Osteoblast (primary cell): ENCODE results near the gene PTPRN2. TPM values are rescaled to one million over a fixed set of nuclear protein-coding genes. Genes with fewer than 3 reads are reported as not detected.

Source experiments
- DNase-seq: peaks from one replicate; pipeline ENCODE4 v3.0.0; 2011; ENCODE audit warnings: low spot score, mixed read lengths; ENCODE audit not compliant: insufficient read length; ENCODE audit errors: missing footprints
- H2AFZ ChIP-seq: 2 replicates; pipeline ENCODE4 v1.6.0; 2011; ENCODE audit warnings: mild to moderate bottlenecking, low read length
- H3K27ac ChIP-seq: 2 replicates; pipeline ENCODE4 v1.5.1; 2011; ENCODE audit warnings: mild to moderate bottlenecking, low read depth, low read length, moderate library complexity
- H3K27me3 ChIP-seq: 2 replicates; pipeline ENCODE4 v1.6.0; 2012; ENCODE audit warnings: mild to moderate bottlenecking, control low read depth, inconsistent platforms, low read length, moderate library complexity; ENCODE audit not compliant: insufficient read depth
- H3K36me3 ChIP-seq: 2 replicates; pipeline ENCODE4 v1.5.1; 2011; ENCODE audit warnings: mild to moderate bottlenecking, low read length, control low read depth, moderate library complexity; ENCODE audit not compliant: insufficient read depth
- H3K4me1 ChIP-seq: 2 replicates; pipeline ENCODE4 v1.5.1; 2011; ENCODE audit warnings: mild to moderate bottlenecking, low read length, control low read depth, moderate library complexity; ENCODE audit not compliant: insufficient read depth
- H3K4me2 ChIP-seq: 2 replicates; pipeline ENCODE4 v1.6.0; 2011; ENCODE audit warnings: mild to moderate bottlenecking, low read length; ENCODE audit not compliant: insufficient read depth
- H3K4me3 ChIP-seq: fragments of 200-600 bp; sonication (generic); 3 replicates; pipeline ENCODE4 v1.5.1; 2012; ENCODE audit warnings: mild to moderate bottlenecking, low read length, inconsistent platforms; ENCODE audit not compliant: insufficient read depth
- H3K79me2 ChIP-seq: 2 replicates; pipeline ENCODE4 v1.6.0; 2012; ENCODE audit warnings: mild to moderate bottlenecking, low read length, control low read depth, inconsistent platforms; ENCODE audit not compliant: insufficient read depth
- H3K9me3 ChIP-seq: 2 replicates; pipeline ENCODE4 v1.5.1; 2011; ENCODE audit warnings: low read depth, low read length, control low read depth
- H4K20me1 ChIP-seq: 2 replicates; pipeline ENCODE4 v1.6.0; 2012; ENCODE audit warnings: mild to moderate bottlenecking, low read length, control low read depth; ENCODE audit not compliant: insufficient read depth
- total RNA-seq: library from RNA; depleted of rRNA; stranded (reverse); fragments of >200 nt; gene quantifications from 2 replicates; pipeline ENCODE4 v1.2.3, GENCODE V29; 2012
- TF ChIP-seq, protein P1 (sequence below): IDR thresholded peaks from 2 replicates; pipeline ENCODE4 v1.5.1; 2011; ENCODE audit warnings: mild to moderate bottlenecking, low read depth, low read length, moderate library complexity; ENCODE audit errors: extremely low read depth

The PTPRN2 gene
- total RNA-seq, 1 donor = 0.36 TPM

DNA sequence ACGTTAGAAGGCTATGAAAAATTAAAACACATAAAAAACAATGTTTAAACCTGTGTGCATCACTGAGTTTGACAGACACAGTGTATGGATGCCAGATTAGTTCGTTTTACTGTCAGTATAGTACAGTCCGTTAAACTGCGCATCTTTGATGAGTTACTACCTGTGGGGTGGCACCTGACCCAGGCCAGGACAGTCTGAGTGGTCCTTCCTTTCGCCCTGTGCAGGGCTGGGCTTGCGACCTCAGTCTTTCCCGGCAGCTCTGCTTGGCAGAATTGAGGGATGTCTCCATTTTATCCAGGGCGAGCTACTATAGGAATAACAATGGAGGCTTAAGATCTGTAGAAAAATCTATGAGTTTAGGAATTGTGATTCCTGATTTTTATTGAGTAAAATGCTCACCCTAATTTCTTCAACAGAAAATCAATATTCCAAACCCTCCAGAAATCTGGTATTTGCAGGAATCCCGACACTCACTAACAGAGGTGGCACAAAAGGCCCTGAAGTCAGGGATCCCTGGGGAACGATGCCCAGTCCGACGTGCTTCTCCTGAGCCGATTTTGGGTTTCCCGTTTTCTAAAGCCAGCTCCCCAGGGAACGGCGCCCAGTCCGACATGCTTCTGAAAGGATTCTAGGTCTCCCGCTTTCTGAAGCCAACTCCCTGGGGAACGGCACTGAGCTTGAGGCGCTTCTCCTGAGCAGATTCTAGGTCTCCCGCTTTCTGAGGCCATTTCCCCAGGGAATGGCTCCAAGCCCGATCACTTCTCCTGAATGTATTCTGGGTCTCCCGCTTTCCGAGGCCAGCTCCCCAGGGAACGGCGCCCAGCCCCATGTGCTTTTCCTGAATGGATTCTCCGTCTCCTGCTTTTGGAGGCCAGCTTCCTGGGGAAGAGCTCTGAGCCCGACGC lies 873.2 kb downstream of the PTPRN2 start:
- no peaks in the 10 kb centered on the region for H3K36me3 ChIP-seq
- TF ChIP-seq, protein P1, sequence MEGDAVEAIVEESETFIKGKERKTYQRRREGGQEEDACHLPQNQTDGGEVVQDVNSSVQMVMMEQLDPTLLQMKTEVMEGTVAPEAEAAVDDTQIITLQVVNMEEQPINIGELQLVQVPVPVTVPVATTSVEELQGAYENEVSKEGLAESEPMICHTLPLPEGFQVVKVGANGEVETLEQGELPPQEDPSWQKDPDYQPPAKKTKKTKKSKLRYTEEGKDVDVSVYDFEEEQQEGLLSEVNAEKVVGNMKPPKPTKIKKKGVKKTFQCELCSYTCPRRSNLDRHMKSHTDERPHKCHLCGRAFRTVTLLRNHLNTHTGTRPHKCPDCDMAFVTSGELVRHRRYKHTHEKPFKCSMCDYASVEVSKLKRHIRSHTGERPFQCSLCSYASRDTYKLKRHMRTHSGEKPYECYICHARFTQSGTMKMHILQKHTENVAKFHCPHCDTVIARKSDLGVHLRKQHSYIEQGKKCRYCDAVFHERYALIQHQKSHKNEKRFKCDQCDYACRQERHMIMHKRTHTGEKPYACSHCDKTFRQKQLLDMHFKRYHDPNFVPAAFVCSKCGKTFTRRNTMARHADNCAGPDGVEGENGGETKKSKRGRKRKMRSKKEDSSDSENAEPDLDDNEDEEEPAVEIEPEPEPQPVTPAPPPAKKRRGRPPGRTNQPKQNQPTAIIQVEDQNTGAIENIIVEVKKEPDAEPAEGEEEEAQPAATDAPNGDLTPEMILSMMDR = no peak
- H3K27ac ChIP-seq = no peak overlapping the region
- no peak overlapping the region for H3K4me2 ChIP-seq
- DNase-seq = no peak
- no peaks in the 10 kb centered on the region for H3K27me3 ChIP-seq
- no peak overlapping the region for H2AFZ ChIP-seq
- no peaks in the 10 kb centered on the region for H4K20me1 ChIP-seq
- no peaks in the 10 kb centered on the region for H3K79me2 ChIP-seq
- no peaks in the 10 kb centered on the region for H3K4me1 ChIP-seq
- H3K4me3 ChIP-seq = no peak overlapping the region
- H3K9me3 ChIP-seq = no peaks in the 10 kb centered on the region

DNA sequence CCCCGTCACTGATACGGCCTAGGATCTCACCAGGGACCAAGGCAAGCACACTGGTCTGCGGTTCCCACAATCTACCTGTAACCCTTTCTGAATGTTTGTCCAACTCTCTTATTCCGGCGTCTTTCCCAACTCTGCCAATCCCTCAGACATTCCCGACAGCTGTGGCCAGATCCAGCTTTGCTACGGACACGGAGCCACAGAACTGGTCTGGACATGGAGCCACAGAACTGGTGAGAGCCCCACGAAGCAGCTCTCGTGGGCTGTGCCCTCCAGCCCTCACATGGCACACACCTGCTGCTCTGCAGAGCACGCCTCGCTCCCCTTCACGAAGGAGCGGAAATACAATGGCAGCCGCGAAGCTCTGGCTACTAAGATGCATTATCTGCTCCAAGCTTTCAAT lies 874.0 kb downstream of the PTPRN2 start:
- no peaks in the 10 kb centered on the region for H3K9me3 ChIP-seq
- H3K27ac ChIP-seq = no peak overlapping the region
- H3K4me2 ChIP-seq = no peak overlapping the region
- no peaks in the 10 kb centered on the region for H3K27me3 ChIP-seq
- H2AFZ ChIP-seq = no peak overlapping the region
- TF ChIP-seq, protein P1 = no peak
- H3K79me2 ChIP-seq = no peaks in the 10 kb centered on the region
- H4K20me1 ChIP-seq = no peaks in the 10 kb centered on the region
- H3K4me1 ChIP-seq = no peaks in the 10 kb centered on the region
- no peak for DNase-seq
- no peaks in the 10 kb centered on the region for H3K36me3 ChIP-seq
- no peak overlapping the region for H3K4me3 ChIP-seq

DNA sequence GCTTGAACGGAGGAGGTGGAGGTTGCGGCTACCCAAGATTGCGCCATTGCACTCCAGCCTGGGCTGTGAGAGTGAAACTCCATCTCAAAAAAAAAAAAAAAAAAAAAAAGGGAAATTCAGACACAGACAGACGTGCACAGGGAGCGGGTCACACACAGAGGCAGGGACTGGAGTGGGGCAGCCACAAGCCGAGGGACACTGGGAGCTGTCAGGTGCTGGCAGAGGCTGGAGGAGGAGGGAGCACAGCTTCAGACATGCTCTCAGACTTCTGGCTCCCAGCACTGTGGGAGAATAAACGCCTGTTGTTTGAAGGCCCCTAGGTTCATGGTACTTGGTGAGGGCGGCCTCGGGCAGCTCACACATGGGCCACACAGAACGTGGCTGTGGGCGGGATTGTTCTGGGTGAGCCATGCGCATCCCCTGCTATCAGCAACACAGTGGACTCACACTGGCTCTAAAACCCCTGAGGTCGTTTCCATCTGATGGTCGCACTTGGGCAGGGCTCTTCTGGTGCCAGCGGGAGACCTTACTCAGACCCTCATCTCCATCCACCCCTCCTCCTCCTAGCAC lies 874.9 kb downstream of the PTPRN2 start:
- DNase-seq = no peak
- H3K4me1 ChIP-seq = no peaks in the 10 kb centered on the region
- TF ChIP-seq, protein P1 = no peak
- H2AFZ ChIP-seq = no peak overlapping the region
- no peak overlapping the region for H3K4me2 ChIP-seq
- no peaks in the 10 kb centered on the region for H4K20me1 ChIP-seq
- no peaks in the 10 kb centered on the region for H3K9me3 ChIP-seq
- no peak overlapping the region for H3K27ac ChIP-seq
- no peaks in the 10 kb centered on the region for H3K79me2 ChIP-seq
- H3K4me3 ChIP-seq = no peak overlapping the region
- H3K27me3 ChIP-seq = no peaks in the 10 kb centered on the region
- H3K36me3 ChIP-seq = no peaks in the 10 kb centered on the region

DNA sequence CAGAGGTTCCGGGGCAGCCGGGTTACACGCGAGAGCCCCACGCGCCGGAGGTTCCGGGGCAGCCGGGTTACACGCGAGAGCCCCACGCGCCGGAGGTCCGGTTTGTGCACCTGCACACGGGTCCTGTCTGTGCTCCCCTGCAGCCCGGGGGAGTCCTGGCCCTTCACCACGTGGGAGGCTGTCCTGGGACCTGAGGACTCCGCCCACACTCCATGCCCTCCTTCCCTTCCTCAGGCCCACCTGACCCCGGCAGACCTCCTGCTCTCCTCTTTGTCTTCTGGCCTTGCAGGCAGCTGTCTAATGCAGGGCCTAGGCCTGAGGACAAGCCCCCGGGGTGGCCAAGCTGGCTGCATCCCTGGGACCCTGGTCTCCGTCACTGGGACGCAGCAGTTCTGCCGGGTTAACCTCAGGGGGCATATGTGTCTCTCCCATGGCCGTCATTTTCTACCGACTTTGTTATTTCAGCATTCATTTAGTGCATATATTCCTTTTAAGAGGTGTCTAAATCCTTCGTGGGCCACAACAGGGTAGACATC lies 876.2 kb downstream of the PTPRN2 start:
- Histone ChIP-seq H3K4me2 (no peak overlapping the region), H3K79me2 (no peaks in the 10 kb centered on the region), H3K9me3 (no peaks in the 10 kb centered on the region), H3K4me1 (no peaks in the 10 kb centered on the region), H3K27me3 (no peaks in the 10 kb centered on the region), H2AFZ (no peak overlapping the region), H4K20me1 (no peaks in the 10 kb centered on the region), H3K4me3 (no peak overlapping the region), H3K27ac (no peak overlapping the region), H3K36me3 (no peaks in the 10 kb centered on the region)
- DNase-seq = no peak
- TF ChIP-seq, protein P1 = no peak
